Activated B cell treated with CpG ODN at 0.5 μM for 24 hours (primary cell): ENCODE results near the gene JAZF1. TPM values are rescaled to one million over a fixed set of nuclear protein-coding genes. Genes with fewer than 3 reads are reported as not detected.

ENCODE experiments used
- ATAC-seq: fragments of 200-7000 bp; cut with Tn5 transposase; one replicate; pipeline ENCODE4 v1.10.0; 2021; ENCODE audit warnings: low read depth, mild to moderate bottlenecking, moderate library complexity
- CTCF ChIA-PET: fragments of 350-600 bp; sonication (Branson Sonifier 250); formaldehyde crosslinking; loops from one replicate; lab custom pipeline; 2021; ENCODE audit warnings: antibody characterized with exemption; lab: Charles Lee
- POLR2A ChIA-PET: fragments of 350-600 bp; sonication (Branson Sonifier 250); formaldehyde crosslinking; loops from one replicate; lab custom pipeline; 2021; ENCODE audit warnings: antibody characterized with exemption; lab: Charles Lee
- DNase-seq: peaks from one replicate; pipeline ENCODE4 v3.0.0; 2022
- H3K27ac Mint-ChIP-seq: one replicate; pipeline ENCODE4 v1.8.0; 2020; ENCODE audit warnings: mixed read lengths
- H3K27me3 Mint-ChIP-seq: one replicate; pipeline ENCODE4 v1.8.0; 2021; ENCODE audit warnings: mixed read lengths
- H3K36me3 Mint-ChIP-seq: one replicate; pipeline ENCODE4 v1.8.0; 2021; ENCODE audit warnings: low read depth, mixed read lengths
- H3K4me1 Mint-ChIP-seq: one replicate; pipeline ENCODE4 v1.8.0; 2021; ENCODE audit warnings: mixed read lengths
- H3K4me3 Mint-ChIP-seq: one replicate; pipeline ENCODE4 v1.8.0; 2020; ENCODE audit warnings: mild to moderate bottlenecking, mixed read lengths
- H3K9me3 Mint-ChIP-seq: one replicate; pipeline ENCODE4 v1.8.0; 2020; ENCODE audit warnings: mixed read lengths
- intact Hi-C: fragments of 100-400 bp; cut with micrococcal nuclease; formaldehyde crosslinking; loops from one replicate; pipeline ENCODE4 v1.15.1; 2024
- total RNA-seq: library from RNA; stranded (reverse); gene quantifications from 2 replicates; pipeline ENCODE4 v1.2.3, GENCODE V29; 2022
- TF ChIP-seq, protein P1 (sequence below): fragments of 200-600 bp; IDR thresholded peaks from one replicate; pipeline ENCODE4 v1.8.0; 2022; ENCODE audit warnings: antibody characterized with exemption, mild to moderate bottlenecking

The JAZF1 gene
- total RNA-seq, 1 donor from 2014 or later = 54.8 TPM

DNA sequence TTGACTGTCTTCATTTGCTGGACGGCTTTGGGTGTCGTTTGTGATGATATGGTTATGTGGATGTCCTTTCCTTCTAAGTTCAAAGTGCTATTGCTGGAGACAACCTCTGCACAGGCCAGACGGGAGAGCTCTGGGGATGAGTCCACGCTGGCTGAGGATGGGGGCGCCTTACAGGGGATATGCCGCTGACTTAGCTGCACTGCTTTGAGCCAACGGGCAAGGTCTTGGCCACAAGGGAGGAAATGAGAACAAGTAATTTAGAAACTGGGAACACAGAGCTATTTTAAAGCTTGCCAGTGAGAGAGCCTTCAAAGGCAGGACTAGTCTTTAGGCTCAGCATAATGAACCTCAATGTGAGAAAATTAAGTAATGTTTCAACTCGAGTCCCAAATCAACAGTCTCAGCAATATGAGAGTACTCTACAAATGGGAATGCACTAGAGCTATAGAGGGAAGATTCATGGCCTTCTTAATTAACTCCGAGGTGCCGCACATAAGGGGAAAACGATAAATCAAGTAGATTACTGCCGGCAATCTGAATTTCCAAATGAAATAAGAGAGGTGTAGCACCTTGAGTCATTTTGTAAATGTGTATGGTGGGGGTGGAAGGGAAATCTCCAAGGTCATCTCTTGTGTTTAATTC, 209.3 kb downstream of the JAZF1 start:
- no peaks in the 10 kb centered on the region for H3K9me3 Mint-ChIP-seq
- H3K36me3 Mint-ChIP-seq = peaks cover 34% of the 10 kb centered on the region
- H3K27ac Mint-ChIP-seq = no peak overlapping the region
- no peak overlapping the region for H3K4me3 Mint-ChIP-seq
- TF ChIP-seq, protein P1, sequence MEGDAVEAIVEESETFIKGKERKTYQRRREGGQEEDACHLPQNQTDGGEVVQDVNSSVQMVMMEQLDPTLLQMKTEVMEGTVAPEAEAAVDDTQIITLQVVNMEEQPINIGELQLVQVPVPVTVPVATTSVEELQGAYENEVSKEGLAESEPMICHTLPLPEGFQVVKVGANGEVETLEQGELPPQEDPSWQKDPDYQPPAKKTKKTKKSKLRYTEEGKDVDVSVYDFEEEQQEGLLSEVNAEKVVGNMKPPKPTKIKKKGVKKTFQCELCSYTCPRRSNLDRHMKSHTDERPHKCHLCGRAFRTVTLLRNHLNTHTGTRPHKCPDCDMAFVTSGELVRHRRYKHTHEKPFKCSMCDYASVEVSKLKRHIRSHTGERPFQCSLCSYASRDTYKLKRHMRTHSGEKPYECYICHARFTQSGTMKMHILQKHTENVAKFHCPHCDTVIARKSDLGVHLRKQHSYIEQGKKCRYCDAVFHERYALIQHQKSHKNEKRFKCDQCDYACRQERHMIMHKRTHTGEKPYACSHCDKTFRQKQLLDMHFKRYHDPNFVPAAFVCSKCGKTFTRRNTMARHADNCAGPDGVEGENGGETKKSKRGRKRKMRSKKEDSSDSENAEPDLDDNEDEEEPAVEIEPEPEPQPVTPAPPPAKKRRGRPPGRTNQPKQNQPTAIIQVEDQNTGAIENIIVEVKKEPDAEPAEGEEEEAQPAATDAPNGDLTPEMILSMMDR = no peak
- DNase-seq = no peak
- no peak for ATAC-seq
- H3K4me1 Mint-ChIP-seq = peaks cover 76% of the 10 kb centered on the region
- ChIA-PET CTCF (no interaction called here), POLR2A (no interaction called here)
- intact Hi-C loops = no loop called here
- H3K27me3 Mint-ChIP-seq = no peaks in the 10 kb centered on the region

DNA sequence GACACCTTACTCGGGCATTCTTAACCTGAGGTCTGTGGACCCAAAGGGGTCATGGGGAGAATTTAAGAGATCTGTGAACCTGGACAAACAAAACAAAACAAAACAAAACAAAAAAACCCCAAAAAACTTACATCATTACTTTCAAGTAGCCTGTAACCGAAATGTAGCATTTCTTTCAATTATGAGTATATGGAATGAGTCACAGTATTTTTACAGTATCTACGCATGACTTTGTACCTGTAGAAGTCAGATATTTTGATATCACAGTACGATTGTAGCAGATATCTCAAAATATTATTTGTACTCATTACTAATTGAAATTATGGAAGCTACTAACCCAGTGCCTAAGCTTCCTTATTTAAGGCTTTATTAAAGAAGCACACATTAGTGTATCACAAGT, 210.2 kb downstream of the JAZF1 start:
- peaks cover 84% of the 10 kb centered on the region for H3K4me1 Mint-ChIP-seq
- H3K4me3 Mint-ChIP-seq = no peak overlapping the region
- POLR2A ChIA-PET = no interaction called here
- no peaks in the 10 kb centered on the region for H3K9me3 Mint-ChIP-seq
- H3K27me3 Mint-ChIP-seq = no peaks in the 10 kb centered on the region
- DNase-seq = no peak
- CTCF ChIA-PET = no interaction called here
- ATAC-seq = no peak
- no peak overlapping the region for H3K27ac Mint-ChIP-seq
- intact Hi-C loops = no loop called here
- TF ChIP-seq, protein P1 = no peak
- H3K36me3 Mint-ChIP-seq = peaks cover 29% of the 10 kb centered on the region

DNA sequence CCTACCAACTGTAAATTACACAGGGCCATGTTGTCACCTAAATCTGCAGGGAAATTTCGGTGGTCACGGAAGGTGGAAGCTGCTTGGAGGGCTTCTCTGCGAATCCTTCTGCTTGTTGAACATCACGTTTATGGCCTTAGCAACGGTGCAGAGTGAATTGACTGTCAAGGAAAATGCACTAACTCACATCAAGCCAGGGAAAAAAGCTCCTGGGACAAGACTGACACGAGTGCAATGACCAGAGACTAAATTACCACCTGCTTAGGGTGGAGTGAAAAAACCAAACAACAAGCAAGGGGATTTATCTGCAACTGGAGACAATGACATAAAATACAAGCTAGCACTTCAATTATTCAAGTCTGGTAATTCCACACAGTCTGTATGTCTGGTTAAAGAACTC, 211.2 kb downstream of the JAZF1 start:
- Mint-ChIP-seq H3K9me3 (no peaks in the 10 kb centered on the region), H3K4me1 (peaks cover 81% of the 10 kb centered on the region), H3K36me3 (peaks cover 26% of the 10 kb centered on the region), H3K27me3 (no peaks in the 10 kb centered on the region), H3K27ac (no peak overlapping the region), H3K4me3 (no peak overlapping the region)
- TF ChIP-seq, protein P1 = no peak
- ATAC-seq = no peak
- intact Hi-C loops = loop anchor here (5.0 kb wide), 1 partner anchor 43 kb away; no protein-coding TSS in a partner anchor
- DNase-seq = no peak
- POLR2A ChIA-PET = no interaction called here
- CTCF ChIA-PET = no interaction called here

DNA sequence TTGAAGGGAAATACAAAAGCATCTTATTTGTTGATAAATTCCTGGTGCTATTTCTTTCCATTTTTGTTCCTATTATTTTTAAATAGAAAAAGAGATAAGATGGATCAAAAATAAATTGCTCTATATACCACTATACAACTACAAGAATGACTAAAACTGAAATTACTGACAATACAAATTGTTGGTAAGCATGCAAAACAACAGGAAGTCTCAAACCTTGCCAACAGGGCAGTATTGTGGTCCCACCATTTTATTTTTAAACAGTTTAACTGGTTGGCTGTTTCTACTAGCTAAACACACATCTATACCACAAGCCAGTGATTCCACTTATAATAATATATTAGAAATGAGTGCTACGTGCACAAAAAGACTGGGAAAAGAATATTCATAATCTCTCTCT, 213.0 kb downstream of the JAZF1 start:
- Mint-ChIP-seq H3K4me3 (no peak overlapping the region), H3K27ac (no peak overlapping the region), H3K9me3 (no peaks in the 10 kb centered on the region), H3K36me3 (peaks cover 22% of the 10 kb centered on the region), H3K4me1 (peaks cover 69% of the 10 kb centered on the region), H3K27me3 (no peaks in the 10 kb centered on the region)
- no peak for DNase-seq
- TF ChIP-seq, protein P1 = no peak
- ChIA-PET CTCF (no interaction called here), POLR2A (no interaction called here)
- intact Hi-C loops = loop anchor here (5.0 kb wide), 1 partner anchor 45 kb away; no protein-coding TSS in a partner anchor
- ATAC-seq = no peak

DNA sequence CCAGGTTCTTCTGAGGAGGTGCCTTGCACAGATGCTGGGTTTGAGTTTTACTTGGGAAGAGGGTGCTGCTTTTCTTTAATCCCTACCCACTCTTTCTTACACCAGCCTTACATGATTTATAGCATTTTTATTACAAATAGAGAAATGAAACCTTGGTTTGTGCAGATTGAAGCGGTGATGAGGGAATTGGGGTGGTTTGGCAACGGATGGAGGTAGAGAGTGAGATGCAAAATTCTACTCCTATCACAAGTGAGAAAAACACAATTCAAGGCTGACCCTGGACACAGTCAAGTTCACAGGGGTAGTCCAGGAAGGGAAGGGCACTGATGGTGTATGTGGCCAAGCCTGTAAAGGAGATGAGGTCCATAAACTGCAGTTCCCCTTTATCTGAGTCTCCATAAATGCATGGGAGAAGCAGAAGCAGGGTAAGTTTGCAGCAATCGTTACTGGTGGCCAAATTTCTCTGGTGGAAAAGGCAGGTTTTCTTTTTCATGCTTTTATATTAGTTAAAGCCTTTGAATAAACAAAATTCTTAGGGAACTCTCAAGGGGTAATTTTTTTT, 214.3 kb downstream of the JAZF1 start:
- DNase-seq (no peak), ATAC-seq (peak; percentile 57)
- peak overlapping the region; percentile 4 for H3K27ac Mint-ChIP-seq
- no peaks in the 10 kb centered on the region for H3K9me3 Mint-ChIP-seq
- peaks cover 14% of the 10 kb centered on the region for H3K36me3 Mint-ChIP-seq
- intact Hi-C loops = loop anchor here (5.0 kb wide), 1 partner anchor 46 kb away; no protein-coding TSS in a partner anchor
- peaks cover 56% of the 10 kb centered on the region for H3K4me1 Mint-ChIP-seq
- TF ChIP-seq, protein P1 = no peak
- POLR2A ChIA-PET = no interaction called here
- peak overlapping the region; percentile 11 for H3K4me3 Mint-ChIP-seq
- CTCF ChIA-PET = interaction anchor here (0.8 kb wide), 1 partner anchor 756 kb away, joined by 3 read pairs; no protein-coding TSS in a partner anchor
- H3K27me3 Mint-ChIP-seq = no peaks in the 10 kb centered on the region
